Measurements from ENCODE around the gene TTN.

Gene TTN

GRCh38 chr2:178776751-178777150, 30.5 kb downstream of the TTN start:
- TF ChIP-seq CTCF (IDR thresholded peaks at IDR 0.05; ENCODE audit: extremely low read depth, missing control alignments), result no peak
- DNase-seq (ENCODE audit: low spot score), result no peak

DNA sequence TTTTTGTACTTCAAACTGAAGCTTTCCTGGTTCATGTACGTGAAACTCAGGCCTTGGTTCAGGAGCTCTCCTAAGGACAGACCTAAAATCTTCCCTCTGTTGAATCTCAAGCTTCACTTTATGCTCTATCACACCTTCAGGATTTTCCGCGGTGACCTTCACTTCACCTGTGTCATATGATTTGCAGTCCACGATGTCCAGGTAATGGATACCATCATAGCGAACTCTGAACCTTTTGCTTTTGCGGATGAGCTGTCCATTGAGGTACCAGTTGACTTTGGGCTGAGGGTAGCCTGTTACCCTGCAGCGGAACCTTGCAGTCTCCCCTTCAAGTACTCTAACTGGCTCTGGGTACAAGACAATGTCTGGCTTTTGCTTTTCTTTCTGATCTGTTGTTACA, 31.2 kb downstream of the TTN start:
- TF ChIP-seq CTCF (IDR thresholded peaks at IDR 0.05; ENCODE audit: extremely low read depth, missing control alignments), result no peak
- DNase-seq (ENCODE audit: low spot score), result no peak

GRCh38 chr2:178770518-178770917, 36.7 kb downstream of the TTN start:
- DNase-seq (ENCODE audit: low spot score), result no peak
- TF ChIP-seq CTCF (IDR thresholded peaks at IDR 0.05; ENCODE audit: extremely low read depth, missing control alignments), result no peak

DNA sequence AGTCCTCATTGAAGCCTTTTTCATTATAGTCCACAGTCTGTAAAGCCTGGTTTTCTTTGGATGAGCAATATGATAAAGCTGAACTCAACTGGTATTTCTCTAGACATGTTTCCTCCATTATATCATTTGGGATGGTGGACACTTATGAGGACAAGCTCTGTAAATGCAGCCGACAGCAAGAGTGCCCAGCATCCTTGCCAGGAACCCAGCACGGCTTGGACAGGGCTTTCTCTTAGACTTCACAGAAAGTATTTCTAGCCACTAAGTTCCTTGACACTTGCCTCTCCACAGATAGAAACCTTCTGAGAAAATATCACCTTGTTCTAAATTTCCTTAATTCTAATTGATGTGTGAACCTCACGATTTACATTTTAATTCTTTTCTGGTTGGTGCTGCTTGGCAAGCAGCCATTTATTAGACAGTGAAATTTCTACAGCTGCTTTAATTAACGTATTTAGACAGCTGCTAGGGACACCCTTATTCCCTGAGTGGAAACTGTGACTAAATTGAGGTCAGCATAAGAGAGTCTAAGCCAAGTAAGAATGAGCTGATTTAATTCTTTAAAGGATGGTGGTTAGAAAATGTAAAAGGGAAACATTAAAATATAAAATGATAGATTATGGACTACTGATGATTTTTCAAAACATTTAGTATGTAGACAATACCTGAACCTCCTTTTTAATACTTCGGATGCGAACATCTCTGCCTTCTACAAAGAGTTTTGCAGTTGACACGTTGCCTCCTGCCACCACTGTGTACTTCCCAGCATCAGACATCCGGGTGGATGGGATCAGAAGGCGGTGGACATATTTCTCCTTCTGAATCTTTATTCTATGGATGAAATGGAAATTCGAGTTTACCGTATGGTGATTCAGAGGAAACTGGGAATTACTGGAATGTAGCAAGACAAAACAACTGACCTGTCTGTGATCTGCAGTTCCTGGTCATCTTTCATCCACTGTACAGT, 39.8 kb downstream of the TTN start:
- TF ChIP-seq CTCF (IDR thresholded peaks at IDR 0.05; ENCODE audit: extremely low read depth, missing control alignments), result no peak
- DNase-seq (ENCODE audit: low spot score), result no peak

GRCh38 chr2:178764097-178764496, 43.1 kb downstream of the TTN start:
- TF ChIP-seq CTCF (IDR thresholded peaks at IDR 0.05; ENCODE audit: extremely low read depth, missing control alignments), result no peak
- DNase-seq (ENCODE audit: low spot score), result no peak

GRCh38 chr2:178761759-178762371, 45.4 kb downstream of the TTN start:
- peak; percentile 24 for DNase-seq (ENCODE audit: low spot score)
- TF ChIP-seq CTCF (IDR thresholded peaks at IDR 0.05; ENCODE audit: extremely low read depth, missing control alignments), result peak; percentile 83

DNA sequence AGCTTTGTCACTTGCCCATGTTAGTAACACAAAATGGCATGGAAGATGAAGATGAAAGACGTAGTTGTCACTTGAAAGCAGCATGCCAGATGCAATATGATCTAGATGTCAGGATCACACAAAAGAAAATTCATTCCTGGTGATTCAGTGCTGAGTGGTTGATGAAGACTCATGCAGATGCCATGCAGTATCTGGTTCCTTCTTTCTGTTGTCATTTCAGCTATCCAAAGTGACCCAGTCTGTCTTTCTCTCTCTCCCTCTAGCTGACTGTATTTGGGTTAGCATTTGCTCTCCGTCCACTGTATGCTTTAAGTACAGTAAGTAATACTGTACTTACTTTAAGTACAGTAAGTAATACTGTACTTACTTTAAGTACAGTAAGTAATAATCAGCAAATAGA, 50.4 kb downstream of the TTN start:
- DNase-seq (ENCODE audit: low spot score), result no peak
- TF ChIP-seq CTCF (IDR thresholded peaks at IDR 0.05; ENCODE audit: extremely low read depth, missing control alignments), result no peak
